ENCODE measurements around the gene URGCP.

URGCP gene, protein sequence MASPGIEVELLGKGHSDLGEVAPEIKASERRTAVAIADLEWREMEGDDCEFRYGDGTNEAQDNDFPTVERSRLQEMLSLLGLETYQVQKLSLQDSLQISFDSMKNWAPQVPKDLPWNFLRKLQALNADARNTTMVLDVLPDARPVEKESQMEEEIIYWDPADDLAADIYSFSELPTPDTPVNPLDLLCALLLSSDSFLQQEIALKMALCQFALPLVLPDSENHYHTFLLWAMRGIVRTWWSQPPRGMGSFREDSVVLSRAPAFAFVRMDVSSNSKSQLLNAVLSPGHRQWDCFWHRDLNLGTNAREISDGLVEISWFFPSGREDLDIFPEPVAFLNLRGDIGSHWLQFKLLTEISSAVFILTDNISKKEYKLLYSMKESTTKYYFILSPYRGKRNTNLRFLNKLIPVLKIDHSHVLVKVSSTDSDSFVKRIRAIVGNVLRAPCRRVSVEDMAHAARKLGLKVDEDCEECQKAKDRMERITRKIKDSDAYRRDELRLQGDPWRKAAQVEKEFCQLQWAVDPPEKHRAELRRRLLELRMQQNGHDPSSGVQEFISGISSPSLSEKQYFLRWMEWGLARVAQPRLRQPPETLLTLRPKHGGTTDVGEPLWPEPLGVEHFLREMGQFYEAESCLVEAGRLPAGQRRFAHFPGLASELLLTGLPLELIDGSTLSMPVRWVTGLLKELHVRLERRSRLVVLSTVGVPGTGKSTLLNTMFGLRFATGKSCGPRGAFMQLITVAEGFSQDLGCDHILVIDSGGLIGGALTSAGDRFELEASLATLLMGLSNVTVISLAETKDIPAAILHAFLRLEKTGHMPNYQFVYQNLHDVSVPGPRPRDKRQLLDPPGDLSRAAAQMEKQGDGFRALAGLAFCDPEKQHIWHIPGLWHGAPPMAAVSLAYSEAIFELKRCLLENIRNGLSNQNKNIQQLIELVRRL

GRCh38 chr7:43906331-43907010, at the start of gene URGCP:
Gene URGCP (minus strand): TSS chr7:43906596. CDS start chr7:43906575, 21 bp downstream.
- peak; percentile 49 for DNase-seq

GRCh38 chr7:43956027-43956426, 49.6 kb upstream of the URGCP start:
- no peak for DNase-seq

DNA sequence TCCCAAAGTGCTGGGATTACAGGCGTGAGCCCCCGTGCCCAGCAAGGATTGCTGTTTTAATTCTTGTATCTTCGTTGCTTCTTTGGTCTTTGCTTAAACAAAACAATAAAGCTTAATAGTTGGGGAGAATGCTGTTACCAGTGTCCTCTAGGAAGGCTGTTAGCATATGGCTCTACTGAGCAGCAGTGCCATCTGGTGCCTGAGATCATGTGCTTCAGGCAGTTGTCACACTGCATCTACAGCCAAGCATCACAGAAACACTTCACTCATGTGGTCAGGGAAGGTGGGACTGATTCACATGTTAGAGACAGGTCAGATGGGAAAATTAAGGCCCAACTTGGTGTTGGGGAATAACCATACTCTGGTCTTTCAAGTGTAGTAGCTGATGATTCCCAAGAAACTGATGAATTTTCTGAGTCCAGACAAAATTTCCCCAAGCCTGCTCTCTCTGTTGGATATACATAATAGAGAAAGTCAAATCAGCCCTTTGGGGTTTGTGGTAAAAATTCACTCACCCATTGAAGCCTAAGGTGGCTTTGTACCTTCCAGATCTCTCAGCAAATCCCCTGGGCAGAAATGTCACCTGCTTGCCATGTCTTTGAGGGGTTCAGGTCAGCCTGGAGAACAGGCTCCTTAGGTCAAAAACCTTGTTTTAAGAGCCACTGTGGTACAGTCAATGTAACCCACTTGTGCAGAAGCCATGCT, 48.3 kb upstream of the URGCP start:
- DNase-seq, result peak; percentile 55

DNA sequence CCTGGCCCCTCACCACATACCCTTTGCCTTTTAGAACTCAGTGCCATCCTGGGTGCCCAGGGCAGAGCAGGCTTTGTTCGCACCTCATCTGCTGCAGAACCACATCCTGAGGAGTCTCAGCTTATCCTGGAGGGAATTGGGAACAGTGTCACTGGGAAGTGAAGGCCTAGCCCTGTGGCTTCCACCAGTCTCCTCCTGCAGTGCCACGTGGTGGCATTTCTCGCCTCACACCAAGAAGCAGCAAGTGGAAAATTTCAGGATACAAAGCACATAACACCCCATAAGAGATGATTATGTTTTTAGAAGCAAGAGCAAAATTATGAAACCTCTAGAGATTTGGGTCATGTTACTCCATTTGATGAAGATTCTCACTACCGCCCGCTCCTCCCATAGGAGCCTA, 46.7 kb upstream of the URGCP start:
- DNase-seq, result no peak

DNA sequence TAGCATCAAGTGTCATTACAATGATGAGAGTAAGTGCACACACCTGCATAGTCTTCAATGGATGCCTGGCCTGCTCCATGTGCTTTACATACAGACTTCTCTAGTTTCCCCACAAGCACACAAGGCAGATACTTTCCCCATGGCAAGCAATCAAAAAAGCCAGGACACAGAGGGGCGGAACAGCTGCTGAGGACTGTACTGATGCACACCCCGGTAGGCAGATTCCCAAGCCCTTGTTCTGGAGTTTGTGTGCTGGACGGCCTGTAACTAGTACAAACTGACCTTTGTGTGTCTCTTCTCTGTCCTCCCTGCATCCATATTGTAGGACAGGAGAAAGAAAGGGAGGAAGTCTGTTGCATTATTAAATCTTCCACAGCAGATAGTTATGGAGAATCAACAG, 45.6 kb upstream of the URGCP start:
- no peak for DNase-seq

DNA sequence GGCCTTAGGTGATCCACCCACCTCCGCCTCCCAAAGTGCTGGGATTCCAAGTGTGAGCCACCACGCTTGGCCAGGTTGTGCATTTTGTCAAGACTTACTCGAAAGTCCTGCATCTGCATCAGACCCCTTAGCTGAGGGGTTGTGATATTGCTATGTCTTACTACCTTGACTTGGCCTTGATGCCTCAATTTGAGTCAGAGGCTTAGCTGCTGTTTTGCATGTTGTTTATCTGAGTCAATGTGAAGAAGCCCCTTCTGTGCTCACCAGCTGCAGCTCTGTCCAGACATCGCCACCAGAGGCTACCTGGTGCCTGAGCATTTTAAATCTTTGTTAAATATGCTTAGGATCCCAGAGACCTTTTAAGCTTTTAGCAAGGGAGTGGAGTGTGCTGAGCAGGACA, 37.9 kb upstream of the URGCP start:
- DNase-seq, result no peak

DNA sequence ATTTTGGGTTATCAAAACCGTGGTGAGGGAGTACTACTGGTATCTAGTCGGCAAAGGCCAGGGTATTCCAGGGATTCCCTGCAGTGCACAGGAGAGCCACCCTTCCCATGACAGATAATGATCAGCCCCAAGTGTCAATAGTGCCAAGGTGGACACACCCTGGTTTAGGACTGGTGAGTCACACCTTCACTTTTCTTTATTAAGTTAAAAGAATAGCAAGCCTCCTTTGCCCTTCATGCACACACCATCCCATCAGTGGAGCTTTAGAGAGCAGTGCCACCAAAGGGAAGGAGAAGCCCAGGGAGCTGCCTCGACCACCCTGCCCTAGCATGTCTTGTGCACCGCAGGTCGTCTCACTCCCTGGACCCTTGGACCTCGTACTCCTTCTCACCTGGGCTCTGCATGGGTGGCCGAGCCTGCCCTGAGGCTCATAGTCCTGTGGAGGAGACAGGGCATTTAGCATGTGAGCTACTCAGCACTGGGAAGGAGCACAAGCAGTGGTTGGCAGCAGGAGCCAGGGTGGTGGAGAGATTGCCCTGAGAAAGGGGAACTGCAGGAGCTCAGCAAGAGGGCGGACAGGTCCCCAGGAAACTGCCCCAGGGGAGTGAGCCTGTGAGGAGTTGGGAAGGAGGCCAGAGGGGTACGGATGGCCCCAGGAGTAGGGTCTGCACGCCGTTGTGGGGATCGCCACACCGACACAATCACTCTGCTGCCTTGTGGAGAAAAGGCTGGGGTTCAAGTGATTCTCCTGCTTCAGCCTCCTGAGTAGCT, 37.2 kb upstream of the URGCP start:
- no peak for DNase-seq

DNA sequence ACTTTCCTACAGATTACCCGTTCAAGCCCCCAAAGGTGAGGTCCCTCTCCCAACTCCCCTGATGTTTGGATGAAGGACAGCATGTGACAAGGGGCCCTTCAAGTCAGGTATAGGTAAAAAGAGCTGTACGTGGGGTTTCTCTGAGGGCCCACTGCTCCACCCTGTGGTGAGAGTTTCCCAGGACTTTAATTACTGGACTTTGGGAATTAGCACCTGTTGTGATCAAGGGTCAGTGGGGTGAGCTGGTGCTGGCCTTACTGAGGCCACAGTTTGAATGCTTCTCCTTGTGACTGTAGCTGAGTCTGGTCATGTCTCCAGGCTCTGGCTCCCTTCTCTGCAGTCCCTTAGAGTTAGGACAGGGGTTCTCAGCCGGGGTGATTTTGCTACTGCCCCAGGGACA, 36.6 kb upstream of the URGCP start:
- DNase-seq, result no peak

DNA sequence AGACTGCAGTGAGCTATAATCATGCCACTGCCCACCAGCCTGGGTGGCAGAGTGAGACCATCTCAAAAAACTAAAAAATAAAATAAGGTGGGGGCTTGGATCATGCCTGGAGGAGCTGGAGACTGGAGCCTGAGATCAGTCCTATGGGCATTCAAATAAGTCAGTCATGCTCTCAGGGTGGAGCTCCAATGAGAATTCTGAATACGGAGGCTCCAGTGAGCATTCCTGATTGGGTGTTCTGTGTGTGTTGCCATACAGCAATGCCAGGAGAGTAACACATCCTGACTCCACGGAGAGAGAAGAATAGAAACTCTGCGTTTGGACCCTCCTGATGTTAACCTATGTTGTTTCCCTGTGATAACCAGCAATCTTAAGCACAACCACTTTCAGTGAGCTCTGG, 35.9 kb upstream of the URGCP start:
- no peak for DNase-seq

- DNase-seq, result no peak
These were observed 32.6 kb upstream of the URGCP start for GRCh38 chr7:43938892-43939482.

GRCh38 chr7:43937444-43937843, 31.0 kb upstream of the URGCP start:
- DNase-seq, result no peak

GRCh38 chr7:43933902-43934560, 27.6 kb upstream of the URGCP start:
- no peak for DNase-seq

- no peak for DNase-seq
These were observed 24.9 kb upstream of the URGCP start for GRCh38 chr7:43931346-43931745.

DNA sequence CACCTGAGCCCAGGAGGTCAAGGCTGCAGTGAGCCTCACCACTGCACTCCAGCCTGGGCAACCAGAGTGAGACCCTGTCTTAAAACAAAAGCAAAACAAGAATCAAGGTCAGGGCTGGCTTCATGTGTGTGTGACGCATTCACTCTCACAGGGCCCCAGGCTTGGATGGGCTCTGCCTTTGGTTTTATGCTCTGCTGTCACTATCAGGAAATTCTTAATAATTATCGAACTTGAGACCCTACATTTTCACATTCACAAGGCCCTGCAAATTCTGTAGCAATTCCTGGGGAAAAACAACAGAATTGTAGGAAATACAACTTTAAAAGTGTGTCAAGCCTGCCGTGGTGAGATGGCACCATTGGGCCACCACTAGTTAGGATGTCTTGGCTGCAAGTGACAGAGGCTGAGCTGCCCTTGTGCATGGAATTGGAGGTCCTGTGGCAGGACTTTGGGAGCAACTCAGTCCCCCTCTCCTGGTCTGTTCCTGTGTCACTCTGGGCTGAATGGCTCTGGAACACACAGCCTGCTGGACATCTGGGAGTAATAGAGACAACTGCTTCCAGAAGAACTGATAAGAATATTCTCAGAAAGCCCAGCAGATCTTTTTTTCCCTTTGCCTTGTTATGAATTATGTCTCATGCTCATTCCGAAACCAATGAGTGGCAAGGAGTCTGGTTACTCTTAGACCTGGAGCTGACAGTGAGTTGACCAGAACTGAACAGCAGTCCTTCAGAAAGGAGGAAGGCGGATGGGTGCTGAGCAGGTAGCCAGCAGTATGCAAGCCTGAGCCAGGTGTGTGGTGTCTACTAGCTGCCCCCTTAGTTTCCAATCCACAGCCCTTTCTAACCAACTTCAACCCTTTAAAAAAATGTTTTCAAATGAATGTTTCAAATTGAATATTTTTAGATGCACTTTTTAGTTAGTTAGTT, 23.4 kb upstream of the URGCP start:
- no peak for DNase-seq

GRCh38 chr7:43927810-43928209, 21.4 kb upstream of the URGCP start:
- no peak for DNase-seq

GRCh38 chr7:43926798-43927123, 20.4 kb upstream of the URGCP start:
- no peak for DNase-seq

- peak; percentile 56 for DNase-seq
These were observed 19.8 kb upstream of the URGCP start, which contains the start of gene UBE2D4 for GRCh38 chr7:43925984-43926797. Gene UBE2D4 (plus strand): TSS chr7:43926436. CDS start chr7:43926533, 97 bp downstream.

GRCh38 chr7:43922726-43923125, 16.3 kb upstream of the URGCP start:
- DNase-seq, result no peak

GRCh38 chr7:43921423-43921822, 15.0 kb upstream of the URGCP start:
- no peak for DNase-seq

All from fibroblast of skin of right biceps (primary cell).